H9 (cell line): Measurements from ENCODE around the gene CCDC91. TPM values are rescaled to one million over a fixed set of nuclear protein-coding genes. Genes with fewer than 3 reads are reported as not detected.

Experiments used
- DNase-seq: peaks from one replicate; pipeline ENCODE4 v3.0.0-alpha.2; 2017
- H2AFZ ChIP-seq: one replicate; pipeline ENCODE4 v1.6.1; 2013; ENCODE audit warnings: mild to moderate bottlenecking, low read length, control low read depth, moderate library complexity
- H2AK5ac ChIP-seq: 2 replicates; pipeline ENCODE4 v1.6.1; 2013; ENCODE audit warnings: low read length, control low read depth, mixed read lengths; ENCODE audit not compliant: insufficient read length
- H2BK120ac ChIP-seq: one replicate; pipeline ENCODE4 v1.6.1; 2013; ENCODE audit warnings: low read depth, mild to moderate bottlenecking, low read length, control low read depth, inconsistent platforms; ENCODE audit not compliant: poor library complexity, severe bottlenecking
- H2BK12ac ChIP-seq: 2 replicates; pipeline ENCODE4 v1.6.1; 2013; ENCODE audit warnings: low read length, control low read depth, mixed read lengths, low read depth; ENCODE audit not compliant: insufficient read length
- H2BK15ac ChIP-seq: 2 replicates; pipeline ENCODE4 v1.6.1; 2013; ENCODE audit warnings: low read depth, low read length, control low read depth
- H2BK20ac ChIP-seq: one replicate; pipeline ENCODE4 v1.6.1; 2013; ENCODE audit warnings: low read depth, mild to moderate bottlenecking, low read length, control low read depth, inconsistent platforms; ENCODE audit not compliant: poor library complexity, severe bottlenecking
- H2BK5ac ChIP-seq: 2 replicates; pipeline ENCODE4 v1.6.1; 2013; ENCODE audit warnings: low read length, control low read depth, mixed read lengths; ENCODE audit not compliant: insufficient read length
- H3K14ac ChIP-seq: 2 replicates; pipeline ENCODE4 v1.6.1; 2013; ENCODE audit warnings: low read length, control low read depth; ENCODE audit not compliant: insufficient read depth
- H3K18ac ChIP-seq: 2 replicates; pipeline ENCODE4 v1.6.1; 2013; ENCODE audit warnings: low read depth, mild to moderate bottlenecking, mixed read lengths, low read length, control low read depth; ENCODE audit not compliant: insufficient read length
- H3K23ac ChIP-seq: 2 replicates; pipeline ENCODE4 v1.6.1; 2013; ENCODE audit warnings: low read length, control low read depth, mixed read lengths, low read depth; ENCODE audit not compliant: insufficient read length
- H3K23me2 ChIP-seq: 2 replicates; pipeline ENCODE4 v1.6.1; 2013; ENCODE audit warnings: low read depth, mild to moderate bottlenecking, mixed read lengths, low read length, control low read depth; ENCODE audit not compliant: insufficient read length, poor library complexity, severe bottlenecking
- H3K27ac ChIP-seq: 2 replicates; pipeline ENCODE4 v1.5.1; 2013; ENCODE audit warnings: low read length, control low read depth, mixed read lengths, low read depth; ENCODE audit not compliant: insufficient read length
- H3K27me3 ChIP-seq: 2 replicates; pipeline ENCODE4 v1.6.1; 2013; ENCODE audit warnings: low read length, control low read depth, inconsistent platforms; ENCODE audit not compliant: insufficient read depth
- H3K4ac ChIP-seq: 2 replicates; pipeline ENCODE4 v1.6.1; 2013; ENCODE audit warnings: low read depth, mild to moderate bottlenecking, control low read depth, inconsistent platforms, low read length, moderate library complexity
- H3K4me1 ChIP-seq: 2 replicates; pipeline ENCODE4 v1.6.1; 2013; ENCODE audit warnings: low read length, control low read depth, inconsistent platforms; ENCODE audit not compliant: insufficient read depth
- H3K4me2 ChIP-seq: 2 replicates; pipeline ENCODE4 v1.6.1; 2013; ENCODE audit warnings: low read length, control low read depth, mixed read lengths; ENCODE audit not compliant: insufficient read length, insufficient read depth
- H3K56ac ChIP-seq: 2 replicates; pipeline ENCODE4 v1.6.1; 2013; ENCODE audit warnings: low read depth, mild to moderate bottlenecking, mixed read lengths, low read length, control low read depth; ENCODE audit not compliant: insufficient read length
- H3K79me1 ChIP-seq: 2 replicates; pipeline ENCODE4 v1.6.1; 2013; ENCODE audit warnings: low read depth, mild to moderate bottlenecking, moderate library complexity, low read length, control low read depth, inconsistent platforms; ENCODE audit not compliant: insufficient read depth, poor library complexity, severe bottlenecking
- H3K79me2 ChIP-seq: 2 replicates; pipeline ENCODE4 v1.6.1; 2013; ENCODE audit warnings: low read length, control low read depth, inconsistent platforms; ENCODE audit not compliant: insufficient read depth
- H3K9ac ChIP-seq: 2 replicates; pipeline ENCODE4 v1.6.1; 2013; ENCODE audit warnings: low read length, control low read depth, mixed read lengths; ENCODE audit not compliant: insufficient read length; ENCODE audit errors: extremely low read depth
- H3K9me3 ChIP-seq: one replicate; pipeline ENCODE4 v1.6.1; 2013; ENCODE audit warnings: low read depth, low read length, inconsistent platforms; ENCODE audit not compliant: control insufficient read depth
- H3T11ph ChIP-seq: one replicate; pipeline ENCODE4 v1.6.1; 2013; ENCODE audit warnings: mild to moderate bottlenecking, low read length, control low read depth, inconsistent platforms
- H4K20me1 ChIP-seq: one replicate; pipeline ENCODE4 v1.6.1; 2013; ENCODE audit not compliant: control insufficient read depth, insufficient read length, insufficient read depth
- H4K5ac ChIP-seq: 2 replicates; pipeline ENCODE4 v1.6.1; 2013; ENCODE audit warnings: low read depth, mild to moderate bottlenecking, mixed read lengths, low read length, control low read depth; ENCODE audit not compliant: insufficient read length
- H4K8ac ChIP-seq: replicated peaks from 2 replicates; pipeline ENCODE4 v1.6.1; 2013; ENCODE audit warnings: low read length, control low read depth, mixed read lengths, low read depth; ENCODE audit not compliant: insufficient read length
- H4K91ac ChIP-seq: 2 replicates; pipeline ENCODE4 v1.6.1; 2013; ENCODE audit warnings: low read depth, mild to moderate bottlenecking, moderate library complexity, mixed read lengths, low read length, control low read depth; ENCODE audit not compliant: insufficient read length
- H3K27ac Mint-ChIP-seq, 3 experiments: 2 replicates in 2 of 3; 3 replicates in 1 of 3; pipeline ENCODE4 v1.8.0; 2020 to 2021; ENCODE audit warnings: mixed read lengths in 3 of 3, mild to moderate bottlenecking in 1 of 3, moderate library complexity in 1 of 3
- H3K27me3 Mint-ChIP-seq: 2 replicates; pipeline ENCODE4 v1.8.0; 2021; ENCODE audit warnings: low read depth, mild to moderate bottlenecking, moderate library complexity, mixed read lengths
- H3K36me3 Mint-ChIP-seq, 3 experiments: 2 replicates in 2 of 3; 3 replicates in 1 of 3; pipeline ENCODE4 v1.8.0; 2020 to 2021; ENCODE audit warnings: low read depth in 3 of 3, mixed read lengths in 3 of 3; ENCODE audit not compliant: insufficient read depth in 1 of 3
- H3K4me1 Mint-ChIP-seq, 2 experiments: 2 replicates each; pipeline ENCODE4 v1.8.0; 2020; ENCODE audit warnings: mixed read lengths in 2 of 2
- H3K4me3 Mint-ChIP-seq, 2 experiments: 2 replicates in 1 of 2; 3 replicates in 1 of 2; pipeline ENCODE4 v1.8.0; 2020 to 2021; ENCODE audit warnings: mild to moderate bottlenecking in 2 of 2, mixed read lengths in 2 of 2, moderate library complexity in 1 of 2
- H3K9me3 Mint-ChIP-seq, 2 experiments: 2 replicates in 1 of 2; 3 replicates in 1 of 2; pipeline ENCODE4 v1.8.0; 2020; ENCODE audit warnings: mild to moderate bottlenecking in 2 of 2, mixed read lengths in 2 of 2, moderate library complexity in 1 of 2
- WGBS: extraction: QIAGEN DNeasy Blood & Tissue Kit; methylation state at CpG from one replicate; pipeline ENCODE4 v1.1.7; 2013; ENCODE audit warnings: missing lambda C conversion rate, low lambda C conversion rate, mixed read lengths; ENCODE audit not compliant: insufficient read length; ENCODE audit errors: extremely low coverage; 5-methylcytosine and 5-hydroxymethylcytosine counted together
- total RNA-seq: library from RNA; stranded (reverse); gene quantifications from 2 replicates; pipeline ENCODE4 v1.2.1, GENCODE V29; 2021
- TF ChIP-seq, protein P1 (sequence below): fragments of 200-600 bp; sonication (generic); conservative IDR thresholded peaks from 3 replicates; pipeline ENCODE4 v1.8.0; 2021; ENCODE audit warnings: antibody characterized with exemption, mild to moderate bottlenecking

CCDC91 gene
- total RNA-seq, 1 experiment from 2014 or later = 22.7 TPM

GRCh38 chr12:28388879-28389278 is 198.6 kb downstream of the CCDC91 start:
- H2BK12ac ChIP-seq = no peak overlapping the region
- no peaks in the 10 kb centered on the region for H3K9me3 ChIP-seq
- no peak overlapping the region for H3K14ac ChIP-seq
- no peak overlapping the region for H3T11ph ChIP-seq
- H3K56ac ChIP-seq = no peak overlapping the region
- H3K18ac ChIP-seq = no peak overlapping the region
- no peaks in the 10 kb centered on the region; the same call in 1 of the 2 replicates for H3K4me1 ChIP-seq
- TF ChIP-seq, protein P1, sequence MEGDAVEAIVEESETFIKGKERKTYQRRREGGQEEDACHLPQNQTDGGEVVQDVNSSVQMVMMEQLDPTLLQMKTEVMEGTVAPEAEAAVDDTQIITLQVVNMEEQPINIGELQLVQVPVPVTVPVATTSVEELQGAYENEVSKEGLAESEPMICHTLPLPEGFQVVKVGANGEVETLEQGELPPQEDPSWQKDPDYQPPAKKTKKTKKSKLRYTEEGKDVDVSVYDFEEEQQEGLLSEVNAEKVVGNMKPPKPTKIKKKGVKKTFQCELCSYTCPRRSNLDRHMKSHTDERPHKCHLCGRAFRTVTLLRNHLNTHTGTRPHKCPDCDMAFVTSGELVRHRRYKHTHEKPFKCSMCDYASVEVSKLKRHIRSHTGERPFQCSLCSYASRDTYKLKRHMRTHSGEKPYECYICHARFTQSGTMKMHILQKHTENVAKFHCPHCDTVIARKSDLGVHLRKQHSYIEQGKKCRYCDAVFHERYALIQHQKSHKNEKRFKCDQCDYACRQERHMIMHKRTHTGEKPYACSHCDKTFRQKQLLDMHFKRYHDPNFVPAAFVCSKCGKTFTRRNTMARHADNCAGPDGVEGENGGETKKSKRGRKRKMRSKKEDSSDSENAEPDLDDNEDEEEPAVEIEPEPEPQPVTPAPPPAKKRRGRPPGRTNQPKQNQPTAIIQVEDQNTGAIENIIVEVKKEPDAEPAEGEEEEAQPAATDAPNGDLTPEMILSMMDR = no peak
- Mint-ChIP-seq H3K9me3 (peaks cover 7 to 9% of the 10 kb centered on the region in 2 experiments; a peak in 3 of 5 replicates), H3K36me3 (peaks cover 3 to 14% (median 10%) of the 10 kb centered on the region in 3 experiments; a peak in 6 of 7 replicates), H3K4me3 (peak overlapping the region; percentile 24 to 28; a peak in 3 of 5 replicates), H3K27me3 (no peaks in the 10 kb centered on the region), H3K4me1 (peaks cover 29 to 37% of the 10 kb centered on the region in 2 experiments), H3K27ac (peak overlapping the region; percentile 77 to 86 (median 78); a peak in 5 of 7 replicates)
- no peak overlapping the region for H2BK120ac ChIP-seq
- no peak overlapping the region for H4K91ac ChIP-seq
- H3K4me2 ChIP-seq = peak overlapping the region; percentile 28
- no peak overlapping the region for H4K8ac ChIP-seq
- no peak overlapping the region for H3K4ac ChIP-seq
- WGBS = no CpG with 5 or more reads among the region's 4 CpGs
- H2BK20ac ChIP-seq = no peak overlapping the region
- no peak overlapping the region for H2AFZ ChIP-seq
- no peak overlapping the region for H2BK15ac ChIP-seq
- H3K27me3 ChIP-seq = no peaks in the 10 kb centered on the region
- no peaks in the 10 kb centered on the region for H3K79me2 ChIP-seq
- no peaks in the 10 kb centered on the region for H3K23me2 ChIP-seq
- DNase-seq = no peak
- H3K27ac ChIP-seq = no peak overlapping the region
- no peak overlapping the region for H2AK5ac ChIP-seq
- no peak overlapping the region for H3K9ac ChIP-seq
- H2BK5ac ChIP-seq = no peak overlapping the region
- no peaks in the 10 kb centered on the region for H4K20me1 ChIP-seq
- H4K5ac ChIP-seq = no peak overlapping the region
- H3K23ac ChIP-seq = no peak overlapping the region
- H3K79me1 ChIP-seq = no peaks in the 10 kb centered on the region
